ENCODE results near the gene SYNDIG1.

SYNDIG1 gene

DNA sequence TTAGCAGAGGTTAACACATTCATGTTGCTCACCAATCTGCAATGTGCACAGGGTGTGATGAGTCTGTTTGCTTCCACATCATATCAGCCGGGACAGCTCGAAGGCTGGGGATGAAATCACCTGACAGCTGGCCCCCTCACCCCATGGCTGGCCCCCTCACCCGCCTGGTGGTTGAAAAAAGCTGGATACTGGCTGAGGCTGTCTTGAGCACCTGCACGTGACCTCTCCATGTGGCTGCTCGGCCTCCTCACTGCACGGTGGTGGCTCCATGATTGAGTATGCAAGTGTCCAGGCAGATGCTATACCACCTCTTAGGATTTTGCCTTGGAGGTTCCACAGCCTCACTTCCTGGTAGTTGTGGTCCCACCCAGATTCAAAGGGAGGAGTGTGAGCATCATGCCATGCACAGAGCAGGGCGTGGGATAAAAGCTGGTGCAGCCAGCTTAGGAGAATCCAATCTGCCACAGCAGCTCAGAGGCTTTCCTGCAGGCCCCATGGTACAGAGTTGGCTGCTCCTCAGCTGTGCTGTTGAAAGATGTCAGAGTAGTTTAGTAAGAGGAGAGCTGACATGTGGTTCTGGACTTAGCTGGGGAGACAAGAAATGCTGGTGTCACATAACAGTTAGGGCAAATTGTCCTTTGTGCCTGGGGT is 29.6 kb upstream of the SYNDIG1 start:
- in situ Hi-C loops (cut with MboI; ENCODE audit: low sequenced_read_pairs), result no loop called here
- Histone ChIP-seq H3K4me3 (no peak overlapping the region), H3K4me1 (no peaks in the 10 kb centered on the region), H3K36me3 (replicated peaks) (no peaks in the 10 kb centered on the region), H3K9me3 (no peaks in the 10 kb centered on the region), H3K27me3 (ENCODE audit: low read depth) (no peaks in the 10 kb centered on the region)
- DNase-seq (ENCODE audit: low spot score in 2 of 2), result no peak

DNA sequence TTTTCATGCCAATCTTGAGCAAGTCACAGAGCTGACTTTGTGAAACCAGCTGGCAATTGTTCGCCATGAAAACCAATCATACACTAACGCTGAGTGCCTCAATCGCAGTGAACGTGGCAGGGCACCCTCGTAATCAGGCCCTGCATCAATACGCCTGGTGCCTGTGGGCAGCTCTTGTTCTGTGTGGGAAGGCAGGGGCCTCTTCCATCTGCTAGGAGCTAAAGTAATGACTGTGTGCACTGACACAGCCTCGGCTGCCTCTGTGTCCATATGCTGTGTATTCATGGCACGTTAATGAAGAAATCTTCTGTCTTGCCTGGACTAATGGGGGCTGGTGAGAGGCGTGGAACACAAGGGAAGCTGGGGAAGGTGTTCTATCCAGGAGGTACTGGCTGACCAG is 27.8 kb upstream of the SYNDIG1 start:
- H3K27me3 ChIP-seq (ENCODE audit: low read depth), result no peaks in the 10 kb centered on the region
- no peak for DNase-seq (ENCODE audit: low spot score in 2 of 2)
- in situ Hi-C loops (cut with MboI; ENCODE audit: low sequenced_read_pairs), result no loop called here
- H3K4me1 ChIP-seq, result no peaks in the 10 kb centered on the region
- no peaks in the 10 kb centered on the region for H3K9me3 ChIP-seq
- H3K4me3 ChIP-seq, result no peak overlapping the region
- H3K36me3 ChIP-seq (replicated peaks), result no peaks in the 10 kb centered on the region

DNA sequence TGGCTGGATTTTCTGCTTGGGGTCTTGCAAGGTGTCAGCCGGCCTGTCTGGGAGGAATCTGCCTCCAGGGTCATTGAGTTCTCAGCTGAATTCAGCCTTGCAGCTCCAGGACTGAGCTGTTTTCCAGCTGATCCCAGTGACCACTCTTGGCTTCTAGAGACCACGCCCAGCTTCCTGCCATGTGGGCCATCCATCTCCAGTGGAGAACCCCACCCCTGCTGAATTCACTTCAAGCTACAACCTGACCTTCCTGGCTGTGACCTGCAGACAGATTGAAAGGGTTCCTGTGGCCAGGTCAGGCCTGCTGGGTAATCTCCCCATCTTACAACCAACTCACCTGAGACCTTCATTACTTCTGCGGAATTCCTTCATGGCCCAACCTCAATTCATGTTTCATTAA is 26.5 kb upstream of the SYNDIG1 start:
- in situ Hi-C loops (cut with MboI; ENCODE audit: low sequenced_read_pairs), result no loop called here

DNA sequence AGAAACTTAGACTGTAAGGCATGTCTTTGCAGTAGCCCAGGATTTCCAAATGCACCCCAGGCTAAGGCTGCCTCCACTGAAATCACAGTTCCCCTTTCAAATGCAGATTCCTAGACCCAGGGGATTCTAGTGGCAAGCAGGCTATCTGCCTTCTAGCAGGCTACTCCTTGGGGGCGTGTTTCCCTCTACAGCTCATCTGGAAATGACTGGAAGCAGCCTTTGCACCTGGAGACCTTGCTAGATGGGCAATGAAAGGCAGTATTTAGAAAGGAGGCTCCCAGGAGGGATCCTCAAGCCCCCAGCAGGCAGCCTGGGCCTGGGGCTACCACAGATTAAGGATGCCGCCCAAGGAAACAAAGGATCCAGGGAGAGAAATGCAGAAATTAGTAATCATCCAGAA is 26.0 kb upstream of the SYNDIG1 start:
- Histone ChIP-seq H3K4me3 (no peak overlapping the region), H3K4me1 (no peaks in the 10 kb centered on the region), H3K36me3 (replicated peaks) (no peaks in the 10 kb centered on the region), H3K27me3 (ENCODE audit: low read depth) (no peaks in the 10 kb centered on the region), H3K9me3 (no peaks in the 10 kb centered on the region)
- DNase-seq (ENCODE audit: low spot score in 2 of 2), result no peak
- in situ Hi-C loops (cut with MboI; ENCODE audit: low sequenced_read_pairs), result no loop called here

More for the DNA sequence above, 26.5 kb upstream of the SYNDIG1 start:
- DNase-seq (ENCODE audit: low spot score in 2 of 2), result no peak
- no peak overlapping the region for H3K4me3 ChIP-seq
- no peaks in the 10 kb centered on the region for H3K27me3 ChIP-seq (ENCODE audit: low read depth)
- H3K36me3 ChIP-seq (replicated peaks), result no peaks in the 10 kb centered on the region
- H3K4me1 ChIP-seq, result no peaks in the 10 kb centered on the region
- H3K9me3 ChIP-seq, result no peaks in the 10 kb centered on the region

DNA sequence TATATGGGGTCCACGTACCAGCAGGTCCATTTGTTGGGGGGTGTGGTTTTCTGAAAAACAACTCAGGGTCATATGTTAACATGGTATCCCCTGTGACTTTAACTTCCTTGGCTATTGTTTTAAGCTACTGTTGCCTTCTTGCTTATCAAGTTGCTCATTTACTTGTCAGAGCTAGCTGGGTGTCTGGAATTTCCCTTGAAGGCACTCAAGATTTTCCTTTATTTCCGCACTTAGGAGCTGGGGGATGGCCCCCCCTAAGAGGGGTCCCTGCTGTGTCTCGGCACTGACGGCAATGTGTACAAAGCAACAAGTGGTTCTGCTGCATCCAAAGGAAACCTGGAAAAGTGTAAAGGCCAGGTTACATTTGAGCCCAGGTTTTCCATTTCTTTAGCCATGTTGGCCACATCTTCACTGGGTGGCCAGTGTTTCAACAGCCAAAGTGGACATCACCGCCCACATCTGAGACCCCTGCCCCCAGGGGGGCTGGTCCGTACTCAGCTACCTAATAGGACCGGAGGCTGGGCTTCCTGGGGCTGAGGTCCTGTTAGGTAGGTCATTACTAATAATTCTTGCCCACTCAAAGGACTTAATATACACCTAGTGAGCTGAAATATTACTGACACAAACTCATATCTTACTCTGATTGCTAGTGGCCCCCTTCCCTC is 24.8 kb upstream of the SYNDIG1 start:
- DNase-seq (ENCODE audit: low spot score in 2 of 2), result no peak
- H3K9me3 ChIP-seq, result no peaks in the 10 kb centered on the region
- no peaks in the 10 kb centered on the region for H3K4me1 ChIP-seq
- no peak overlapping the region for H3K4me3 ChIP-seq
- in situ Hi-C loops (cut with MboI; ENCODE audit: low sequenced_read_pairs), result no loop called here
- H3K36me3 ChIP-seq (replicated peaks), result no peaks in the 10 kb centered on the region
- no peaks in the 10 kb centered on the region for H3K27me3 ChIP-seq (ENCODE audit: low read depth)

DNA sequence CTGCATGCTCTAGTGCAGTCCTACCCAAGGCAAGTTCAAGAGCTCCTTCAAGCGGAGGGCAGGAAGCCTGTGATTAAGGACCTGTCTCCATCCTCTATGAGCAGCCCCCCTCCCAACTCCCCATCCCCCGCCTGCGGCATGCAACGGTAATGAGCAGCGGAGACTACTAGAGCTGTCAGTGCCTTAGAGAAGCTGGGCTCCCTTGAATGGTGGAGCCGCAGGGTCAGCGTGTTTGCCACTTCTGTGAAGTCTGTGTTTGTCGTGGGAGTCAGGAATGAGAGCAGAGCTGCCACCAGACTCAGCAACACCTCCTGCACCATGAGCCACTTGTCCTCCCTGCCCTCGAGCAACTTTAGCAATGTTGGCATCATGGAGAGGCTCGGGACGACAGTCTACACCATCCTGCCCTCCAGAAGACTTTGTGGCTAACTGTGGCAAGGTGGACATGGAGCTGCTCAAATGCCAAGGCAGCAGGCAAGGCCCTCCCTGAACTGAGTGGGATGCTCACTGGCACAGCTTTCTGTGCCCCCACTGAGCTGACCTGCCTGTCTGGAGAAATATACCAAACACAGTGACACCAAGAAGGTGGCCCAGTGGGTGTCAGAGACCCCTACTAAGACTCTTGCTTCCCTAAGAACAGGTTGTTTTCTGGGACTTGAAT is 23.8 kb upstream of the SYNDIG1 start:
- H3K4me1 ChIP-seq, result no peaks in the 10 kb centered on the region
- H3K4me3 ChIP-seq, result no peak overlapping the region
- in situ Hi-C loops (cut with MboI; ENCODE audit: low sequenced_read_pairs), result no loop called here
- no peaks in the 10 kb centered on the region for H3K36me3 ChIP-seq (replicated peaks)
- DNase-seq (ENCODE audit: low spot score in 2 of 2), result no peak
- no peaks in the 10 kb centered on the region for H3K9me3 ChIP-seq
- H3K27me3 ChIP-seq (ENCODE audit: low read depth), result no peaks in the 10 kb centered on the region

DNA sequence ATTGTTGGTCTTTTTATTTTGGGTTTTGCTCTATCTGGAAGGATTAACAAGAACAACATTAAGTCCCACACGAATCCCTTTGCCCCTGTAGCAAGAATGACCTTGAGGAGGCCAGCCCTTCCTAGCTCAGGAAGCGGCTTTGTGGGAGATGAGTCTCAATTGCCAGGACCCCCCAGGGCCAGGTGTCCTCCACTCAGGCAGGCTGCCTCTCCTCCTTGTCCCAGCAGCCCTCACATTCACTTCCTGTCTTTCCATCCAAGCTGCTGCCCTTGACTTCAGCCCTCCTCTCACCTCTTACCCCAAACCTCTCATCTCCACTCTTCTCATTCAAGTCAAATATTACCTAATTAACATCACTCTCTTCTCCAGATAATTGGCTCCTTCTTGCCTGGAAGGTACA is 22.6 kb upstream of the SYNDIG1 start:
- Histone ChIP-seq H3K9me3 (no peaks in the 10 kb centered on the region), H3K27me3 (ENCODE audit: low read depth) (no peaks in the 10 kb centered on the region), H3K4me1 (no peaks in the 10 kb centered on the region), H3K4me3 (no peak overlapping the region), H3K36me3 (replicated peaks) (no peaks in the 10 kb centered on the region)
- DNase-seq (ENCODE audit: low spot score in 2 of 2), result no peak
- in situ Hi-C loops (cut with MboI; ENCODE audit: low sequenced_read_pairs), result no loop called here

DNA sequence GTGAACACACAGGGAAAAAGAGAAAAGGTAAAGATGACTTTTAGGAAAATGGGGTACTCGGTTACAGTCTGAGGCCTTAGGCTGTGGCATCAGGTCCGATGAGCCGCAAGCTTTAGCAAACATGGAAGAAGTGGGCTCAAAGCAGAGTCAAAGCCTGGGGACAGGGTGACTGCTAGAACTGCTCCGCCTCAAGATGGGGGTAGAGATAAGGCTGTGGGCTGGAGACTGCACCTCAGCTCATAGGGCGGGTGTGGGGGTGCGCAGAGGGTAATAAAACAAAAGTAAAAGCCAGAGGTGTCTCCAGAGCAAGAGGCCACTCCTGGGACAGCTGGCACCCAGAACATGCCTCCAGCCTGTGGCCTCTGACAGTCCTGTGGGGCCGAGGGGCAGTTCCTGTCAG is 21.3 kb upstream of the SYNDIG1 start:
- H3K36me3 ChIP-seq (replicated peaks), result no peaks in the 10 kb centered on the region
- in situ Hi-C loops (cut with MboI; ENCODE audit: low sequenced_read_pairs), result no loop called here
- no peak overlapping the region for H3K4me3 ChIP-seq
- H3K9me3 ChIP-seq, result no peaks in the 10 kb centered on the region
- no peaks in the 10 kb centered on the region for H3K27me3 ChIP-seq (ENCODE audit: low read depth)
- no peaks in the 10 kb centered on the region for H3K4me1 ChIP-seq
- DNase-seq (ENCODE audit: low spot score in 2 of 2), result no peak

DNA sequence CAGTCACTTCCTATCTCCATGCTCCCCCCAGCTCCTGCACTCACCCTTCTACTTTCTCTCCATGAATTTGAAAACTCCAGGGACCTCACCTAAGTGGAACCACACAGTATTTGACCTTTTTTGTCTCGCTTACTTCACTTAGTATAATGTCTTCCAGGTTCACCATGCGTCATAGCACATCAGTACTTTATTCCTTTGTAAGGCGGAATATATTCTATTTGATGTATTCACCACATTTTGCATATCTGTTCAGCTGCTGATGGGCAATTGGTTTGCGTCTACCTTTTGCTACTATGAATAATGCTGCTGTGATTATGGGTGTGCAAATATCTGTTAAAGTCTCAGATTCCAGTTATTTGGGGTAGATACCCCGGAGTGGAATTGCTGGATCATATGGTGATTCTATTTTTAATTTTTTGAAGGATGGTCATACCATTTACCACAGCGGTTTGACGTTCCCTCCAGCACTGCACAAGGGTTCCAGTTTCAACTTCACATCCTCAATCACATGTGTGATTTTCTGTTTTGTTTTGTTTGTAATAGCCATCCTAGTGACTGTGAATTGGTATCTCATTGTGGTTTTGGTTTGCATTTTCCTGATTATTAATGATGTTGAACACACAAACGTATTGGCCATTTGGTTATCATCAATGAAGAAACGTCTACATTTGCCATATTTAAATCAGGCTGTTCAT is 20.3 kb upstream of the SYNDIG1 start:
- no peaks in the 10 kb centered on the region for H3K36me3 ChIP-seq (replicated peaks)
- no peaks in the 10 kb centered on the region for H3K27me3 ChIP-seq (ENCODE audit: low read depth)
- H3K4me1 ChIP-seq, result no peaks in the 10 kb centered on the region
- no peaks in the 10 kb centered on the region for H3K9me3 ChIP-seq
- H3K4me3 ChIP-seq, result no peak overlapping the region
- in situ Hi-C loops (cut with MboI; ENCODE audit: low sequenced_read_pairs), result no loop called here
- no peak for DNase-seq (ENCODE audit: low spot score in 2 of 2)

DNA sequence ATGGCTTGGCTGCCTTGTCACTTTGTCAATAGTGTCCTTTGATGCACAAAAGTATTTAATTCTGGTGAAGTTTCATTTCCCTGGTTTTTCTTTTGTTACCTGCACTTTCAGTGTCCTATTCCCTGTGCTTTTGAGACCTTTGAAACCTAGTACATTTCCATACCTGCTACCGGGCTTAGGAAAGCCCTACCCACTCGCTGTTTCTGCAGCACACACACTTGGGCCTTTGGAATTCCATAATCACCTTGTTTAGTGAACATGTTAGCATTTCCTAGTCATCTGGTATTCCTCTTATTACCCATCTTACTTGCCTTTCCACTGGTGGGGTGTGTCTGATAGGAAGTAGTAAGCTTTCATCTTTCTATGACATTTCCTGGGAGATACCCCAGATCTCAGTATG is 19.3 kb upstream of the SYNDIG1 start:
- no peak for DNase-seq (ENCODE audit: low spot score in 2 of 2)
- no peak overlapping the region for H3K4me3 ChIP-seq
- no peaks in the 10 kb centered on the region for H3K36me3 ChIP-seq (replicated peaks)
- in situ Hi-C loops (cut with MboI; ENCODE audit: low sequenced_read_pairs), result no loop called here
- no peaks in the 10 kb centered on the region for H3K27me3 ChIP-seq (ENCODE audit: low read depth)
- H3K4me1 ChIP-seq, result no peaks in the 10 kb centered on the region
- no peaks in the 10 kb centered on the region for H3K9me3 ChIP-seq

DNA sequence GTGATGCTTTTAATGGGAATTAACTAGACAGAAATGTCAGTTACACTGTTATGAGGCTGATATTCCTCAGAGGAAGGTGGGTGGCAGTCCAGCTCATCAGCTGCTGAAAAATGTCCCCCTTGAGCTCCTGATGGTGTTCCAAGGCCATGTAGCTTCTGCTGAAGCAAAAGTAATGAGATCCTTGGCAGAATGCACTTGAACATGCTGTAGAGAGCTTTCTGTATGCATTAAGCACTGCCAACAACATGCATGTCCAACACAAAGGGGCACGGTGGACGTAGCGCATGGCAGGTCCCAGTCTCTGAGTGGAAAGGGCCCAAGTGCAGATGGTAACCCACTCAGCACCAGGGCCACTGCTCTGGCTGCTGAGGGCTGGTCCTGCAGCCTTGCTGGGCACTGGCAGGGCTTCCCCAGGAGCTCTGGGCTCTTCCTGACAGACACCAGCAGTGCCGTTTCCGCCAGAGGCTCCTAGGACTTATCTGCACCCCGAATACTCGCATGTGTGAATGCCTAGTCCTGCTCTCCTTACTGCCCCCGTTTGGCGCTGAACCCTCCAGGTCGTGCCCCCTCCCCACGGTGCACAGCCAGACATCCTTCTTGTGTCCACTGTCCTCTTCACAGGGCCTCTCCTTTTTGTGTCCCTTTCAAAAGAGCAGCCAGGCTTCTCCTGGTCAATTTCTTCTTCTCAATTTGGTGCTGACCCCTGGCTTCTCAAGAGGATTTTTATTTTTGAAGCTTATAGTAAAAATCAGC is 18.6 kb upstream of the SYNDIG1 start:
- no peaks in the 10 kb centered on the region for H3K4me1 ChIP-seq
- in situ Hi-C loops (cut with MboI; ENCODE audit: low sequenced_read_pairs), result no loop called here
- no peaks in the 10 kb centered on the region for H3K9me3 ChIP-seq
- DNase-seq (ENCODE audit: low spot score in 2 of 2), result no peak
- H3K27me3 ChIP-seq (ENCODE audit: low read depth), result no peaks in the 10 kb centered on the region
- no peaks in the 10 kb centered on the region for H3K36me3 ChIP-seq (replicated peaks)
- no peak overlapping the region for H3K4me3 ChIP-seq

DNA sequence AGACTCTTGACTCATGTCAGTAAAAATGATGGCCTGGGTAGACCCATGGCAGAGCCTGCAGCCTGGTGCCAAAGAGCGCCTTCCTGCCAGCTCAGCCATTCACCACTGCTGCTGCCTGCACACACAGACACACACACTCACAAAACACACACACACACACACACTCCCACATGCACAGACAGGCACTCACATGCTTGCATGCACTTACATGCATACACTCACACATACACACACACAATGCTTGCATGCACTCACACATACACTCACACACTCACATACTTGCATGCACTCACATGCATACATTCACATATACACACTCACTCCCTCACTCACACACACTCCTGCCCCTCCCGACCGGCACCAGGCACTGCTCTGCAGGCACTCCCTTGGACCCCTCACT is 18.0 kb upstream of the SYNDIG1 start:
- Histone ChIP-seq H3K4me1 (no peaks in the 10 kb centered on the region), H3K9me3 (no peaks in the 10 kb centered on the region), H3K4me3 (no peak overlapping the region), H3K36me3 (replicated peaks) (no peaks in the 10 kb centered on the region), H3K27me3 (ENCODE audit: low read depth) (no peaks in the 10 kb centered on the region)
- in situ Hi-C loops (cut with MboI; ENCODE audit: low sequenced_read_pairs), result no loop called here
- DNase-seq (ENCODE audit: low spot score in 2 of 2), result no peak

DNA sequence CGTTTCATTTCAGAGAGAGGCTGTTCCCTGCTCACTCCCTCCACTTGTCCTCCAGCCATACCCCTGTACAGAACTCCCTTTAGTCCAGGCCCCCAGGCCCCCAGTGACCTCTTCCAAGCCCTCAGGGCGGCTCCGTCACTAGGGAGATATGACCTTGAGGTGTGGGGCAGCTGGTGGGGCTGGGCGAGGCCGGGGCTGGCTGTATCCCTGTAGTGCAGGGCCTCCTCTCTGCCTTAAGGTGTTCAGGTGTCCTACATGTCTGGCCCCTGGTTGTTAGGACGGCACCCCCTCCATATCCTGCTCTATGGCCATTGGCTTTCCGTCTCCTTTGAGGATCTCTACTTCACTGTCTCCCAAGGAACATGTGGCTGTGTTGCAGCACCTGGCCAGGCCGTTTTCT is 17.4 kb upstream of the SYNDIG1 start:
- DNase-seq (ENCODE audit: low spot score in 2 of 2), result no peak
- Histone ChIP-seq H3K27me3 (ENCODE audit: low read depth) (no peaks in the 10 kb centered on the region), H3K4me3 (no peak overlapping the region), H3K4me1 (no peaks in the 10 kb centered on the region), H3K9me3 (no peaks in the 10 kb centered on the region), H3K36me3 (replicated peaks) (no peaks in the 10 kb centered on the region)
- in situ Hi-C loops (cut with MboI; ENCODE audit: low sequenced_read_pairs), result no loop called here
